DMS53 treated with DMSO at 0.1 percent for 48 hours (cell line): Measurements from ENCODE around the gene DKK1.
A peak's percentile ranks its signal among the peaks of the same experiment; 100 is the strongest.

Experiments
- DNase-seq: peaks from one replicate; lab custom pipeline; 2025; ENCODE audit not compliant: unreplicated experiment; lab: John Stamatoyannopoulos, UW

The DKK1 gene, protein sequence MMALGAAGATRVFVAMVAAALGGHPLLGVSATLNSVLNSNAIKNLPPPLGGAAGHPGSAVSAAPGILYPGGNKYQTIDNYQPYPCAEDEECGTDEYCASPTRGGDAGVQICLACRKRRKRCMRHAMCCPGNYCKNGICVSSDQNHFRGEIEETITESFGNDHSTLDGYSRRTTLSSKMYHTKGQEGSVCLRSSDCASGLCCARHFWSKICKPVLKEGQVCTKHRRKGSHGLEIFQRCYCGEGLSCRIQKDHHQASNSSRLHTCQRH

GRCh38 chr10:52313933-52314821 lies at the start of gene DKK1:
Gene DKK1, plus strand, starts transcription at chr10:52314281. Its CDS starts 154 bp downstream, at chr10:52314435.
- peak; percentile 79 for DNase-seq

GRCh38 chr10:52265131-52265926 lies 48.8 kb upstream of the DKK1 start:
- no peak for DNase-seq

GRCh38 chr10:52266858-52267257 lies 47.2 kb upstream of the DKK1 start:
- no peak for DNase-seq

- no peak for DNase-seq
Measured at GRCh38 chr10:52268790-52269189, 45.3 kb upstream of the DKK1 start.

GRCh38 chr10:52269233-52269632 lies 44.8 kb upstream of the DKK1 start:
- no peak for DNase-seq

DNA sequence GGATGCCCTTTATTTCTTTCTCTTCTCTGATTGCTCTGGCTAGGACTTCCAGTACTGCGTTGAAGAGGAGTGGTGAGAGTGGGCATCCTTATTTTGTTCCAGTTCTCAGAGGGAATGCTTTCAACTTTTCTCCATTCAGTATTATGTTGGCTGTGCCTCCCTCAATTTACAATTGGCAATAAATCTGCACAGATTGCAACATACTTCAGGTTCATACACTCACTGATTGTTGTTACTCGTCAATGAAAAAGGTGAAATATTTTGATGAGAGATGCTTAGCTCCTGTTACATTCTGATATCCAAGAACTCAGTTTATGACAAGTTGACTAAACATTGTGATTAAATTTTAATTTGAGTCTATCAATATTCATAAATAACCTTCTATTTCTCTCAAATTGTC lies 37.9 kb upstream of the DKK1 start:
- DNase-seq: no peak

GRCh38 chr10:52276986-52277385 lies 37.1 kb upstream of the DKK1 start:
- no peak for DNase-seq

DNA sequence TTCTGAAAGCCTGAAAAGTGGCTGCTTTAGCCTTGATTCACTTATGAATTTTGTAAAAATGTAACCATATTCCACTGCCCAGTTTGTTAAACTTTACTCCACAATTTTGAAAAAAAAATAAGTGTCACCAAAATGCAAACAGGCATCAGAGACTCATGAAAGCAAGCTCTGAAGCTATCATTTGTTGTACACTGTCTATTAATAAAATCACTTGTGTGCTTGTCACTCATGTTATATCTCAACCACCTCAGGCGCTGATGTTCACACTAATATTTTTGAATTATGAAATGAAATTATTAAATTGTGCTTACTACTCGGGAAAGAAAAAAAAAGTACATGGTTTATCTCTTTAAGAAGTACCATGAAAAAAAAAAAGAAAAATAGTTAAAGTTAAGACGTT lies 34.5 kb upstream of the DKK1 start:
- no peak for DNase-seq

- DNase-seq: no peak
Measured at GRCh38 chr10:52280051-52280450, 34.0 kb upstream of the DKK1 start.

DNA sequence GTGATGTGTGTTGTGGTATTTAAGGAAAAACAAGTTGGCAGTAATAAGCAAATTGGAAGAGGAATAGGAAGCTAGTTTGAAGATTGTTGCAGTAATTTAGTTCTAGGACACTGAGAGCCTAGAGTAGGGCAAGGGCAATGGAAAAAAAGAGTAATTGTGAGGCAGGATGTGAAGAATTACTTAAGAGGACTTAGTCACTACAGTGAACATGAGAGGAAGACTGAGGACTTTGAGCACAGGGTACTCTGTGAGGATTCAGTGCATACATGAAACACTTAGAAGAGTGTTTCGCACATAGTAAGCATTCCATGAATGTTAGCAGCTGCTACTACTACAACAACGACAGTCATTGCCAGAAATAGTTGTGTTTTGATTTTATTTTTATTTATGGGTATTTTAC lies 30.9 kb upstream of the DKK1 start:
- DNase-seq: no peak

GRCh38 chr10:52284416-52285013 lies 29.6 kb upstream of the DKK1 start:
- DNase-seq: no peak

DNA sequence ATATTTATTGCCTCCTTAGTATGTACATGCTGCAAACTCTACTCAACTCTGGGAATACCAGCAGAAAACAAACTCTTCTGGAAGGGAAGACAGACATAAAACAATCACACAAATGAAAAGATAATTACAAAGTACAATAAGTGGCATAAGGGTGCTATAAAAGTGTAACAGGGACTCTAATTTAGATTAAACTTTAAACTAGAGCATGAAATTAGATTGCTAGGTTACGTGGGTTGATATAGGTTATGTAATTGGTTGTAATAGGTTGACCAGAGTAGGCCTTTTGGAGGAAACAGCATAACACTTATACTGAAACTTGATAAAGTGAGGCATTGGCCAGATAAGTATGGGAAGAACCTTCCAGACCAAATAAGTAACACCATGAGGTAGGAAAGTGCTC lies 26.2 kb upstream of the DKK1 start:
- DNase-seq: no peak

- DNase-seq: no peak
Measured at GRCh38 chr10:52297747-52298146, 16.3 kb upstream of the DKK1 start.

- DNase-seq: no peak
Measured at GRCh38 chr10:52300599-52301277, 13.3 kb upstream of the DKK1 start.

GRCh38 chr10:52308251-52309031 lies 5.6 kb upstream of the DKK1 start:
- peak; percentile 71 for DNase-seq

- DNase-seq: no peak
Measured at GRCh38 chr10:52312942-52313255, 1.2 kb upstream of the DKK1 start.

DNA sequence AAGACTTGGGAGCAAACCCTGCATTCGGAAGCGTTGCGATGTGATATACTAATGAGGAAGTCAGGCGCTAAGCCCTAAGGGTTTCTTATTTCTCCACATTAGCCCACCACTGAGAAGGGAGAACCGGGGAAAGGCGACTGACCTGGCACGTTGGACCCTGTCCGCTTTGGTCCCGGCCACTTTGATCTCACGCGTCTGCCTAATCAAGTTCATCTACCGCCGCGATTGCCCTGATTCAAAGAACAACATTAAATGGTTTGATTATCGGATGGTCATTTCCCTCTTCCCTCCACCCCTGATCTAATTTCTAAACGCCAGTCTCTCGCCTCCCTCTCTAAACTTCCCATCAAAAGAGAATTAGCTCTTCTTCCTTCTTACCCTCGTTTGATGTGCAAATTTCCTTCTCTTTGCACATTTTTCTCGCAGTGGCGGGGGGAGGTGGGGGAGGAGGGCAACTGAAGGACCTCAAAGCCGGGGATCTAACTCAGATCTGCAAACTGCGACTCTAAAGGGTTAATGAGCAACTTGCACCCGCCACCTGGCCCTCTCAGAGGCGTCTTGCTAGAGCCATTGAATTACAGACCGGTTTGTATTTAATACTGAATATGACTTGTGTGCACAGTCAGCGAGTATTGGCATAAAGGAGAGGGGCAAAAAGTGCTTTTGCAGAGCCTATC lies 687 bp upstream of the DKK1 start:
- peak; percentile 45 for DNase-seq

DNA sequence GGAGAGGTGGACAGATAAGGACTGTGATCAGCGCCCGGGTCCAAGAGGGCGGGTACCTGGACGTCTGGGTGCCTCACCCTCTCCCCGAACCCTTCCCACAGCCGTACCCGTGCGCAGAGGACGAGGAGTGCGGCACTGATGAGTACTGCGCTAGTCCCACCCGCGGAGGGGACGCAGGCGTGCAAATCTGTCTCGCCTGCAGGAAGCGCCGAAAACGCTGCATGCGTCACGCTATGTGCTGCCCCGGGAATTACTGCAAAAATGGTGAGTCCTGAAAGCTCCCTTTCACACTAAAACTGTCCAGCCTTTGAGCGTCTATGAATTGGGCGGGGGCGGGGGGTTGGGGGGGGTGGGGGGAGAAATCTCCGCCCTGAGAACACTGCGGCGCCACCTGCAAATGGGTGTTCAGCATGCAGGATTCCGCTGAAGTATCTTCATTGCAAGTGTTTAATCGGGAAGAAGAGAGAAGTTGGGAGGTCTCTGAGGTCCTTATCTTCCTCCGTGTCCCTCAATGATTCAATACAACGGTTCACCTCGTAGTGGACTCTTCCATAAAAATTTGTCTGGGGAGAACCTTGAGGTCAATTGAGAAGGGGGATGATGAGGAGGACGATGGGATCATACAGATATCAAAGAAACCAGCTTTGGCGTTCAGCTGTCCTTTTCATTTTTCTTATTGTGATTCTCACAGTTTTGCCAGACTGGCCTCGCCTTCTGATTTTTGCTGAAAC lies 906 bp downstream of the DKK1 start:
- DNase-seq: no peak

- peak; percentile 8 for DNase-seq
Measured at GRCh38 chr10:52316001-52316400, 1.9 kb downstream of the DKK1 start.
